GM19372 (cell line): ENCODE results near the gene MARK2.

Experiments
- ATAC-seq: cut with Tn5 transposase; IDR thresholded peaks from one replicate; pipeline ENCODE4 v1.9.1; 2021; ENCODE audit warnings: mild to moderate bottlenecking, low read depth, moderate library complexity; ENCODE audit not compliant: unreplicated experiment

Gene MARK2

GRCh38 chr11:63919267-63920125 lies 80.6 kb downstream of the MARK2 start:
- no peak for ATAC-seq

GRCh38 chr11:63920126-63920938 lies 81.4 kb downstream of the MARK2 start:
- ATAC-seq, result no peak

GRCh38 chr11:63920939-63921417 lies 82.1 kb downstream of the MARK2 start:
- no peak for ATAC-seq

- ATAC-seq, result no peak
These were observed 83.8 kb downstream of the MARK2 start for GRCh38 chr11:63922673-63923192.

- no peak for ATAC-seq
These were observed 84.4 kb downstream of the MARK2 start for GRCh38 chr11:63923319-63923718.

- ATAC-seq, result no peak
These were observed 90.7 kb downstream of the MARK2 start for GRCh38 chr11:63929616-63930015.

- ATAC-seq, result no peak
These were observed 92.1 kb downstream of the MARK2 start for GRCh38 chr11:63931045-63931444.

GRCh38 chr11:63931876-63932275 lies 93.0 kb downstream of the MARK2 start:
- ATAC-seq, result no peak

GRCh38 chr11:63933459-63933858 lies 94.5 kb downstream of the MARK2 start:
- ATAC-seq, result no peak

- ATAC-seq, result peak; percentile 17
These were observed 99.0 kb downstream of the MARK2 start for GRCh38 chr11:63937713-63938478.

- peak; percentile 93 for ATAC-seq
These were observed 99.8 kb downstream of the MARK2 start, which contains the start of gene NAA40 for GRCh38 chr11:63938479-63939396. Gene NAA40, plus strand, starts transcription at chr11:63939002. Its CDS starts 95 bp downstream, at chr11:63939097.

- ATAC-seq, result no peak
These were observed 100.5 kb downstream of the MARK2 start for GRCh38 chr11:63939397-63939891.

- no peak for ATAC-seq
These were observed 101.9 kb downstream of the MARK2 start for GRCh38 chr11:63940786-63941185.

- no peak for ATAC-seq
These were observed 103.0 kb downstream of the MARK2 start for GRCh38 chr11:63941901-63942300.

GRCh38 chr11:63942803-63943202 lies 103.9 kb downstream of the MARK2 start:
- ATAC-seq, result no peak

GRCh38 chr11:63944987-63945386 lies 106.1 kb downstream of the MARK2 start:
- no peak for ATAC-seq

GRCh38 chr11:63945477-63946163 lies 106.7 kb downstream of the MARK2 start:
- ATAC-seq, result no peak

- ATAC-seq, result no peak
These were observed 113.0 kb downstream of the MARK2 start for GRCh38 chr11:63951779-63952536.
